ENCODE results near the gene TRABD2B.

Gene TRABD2B

DNA sequence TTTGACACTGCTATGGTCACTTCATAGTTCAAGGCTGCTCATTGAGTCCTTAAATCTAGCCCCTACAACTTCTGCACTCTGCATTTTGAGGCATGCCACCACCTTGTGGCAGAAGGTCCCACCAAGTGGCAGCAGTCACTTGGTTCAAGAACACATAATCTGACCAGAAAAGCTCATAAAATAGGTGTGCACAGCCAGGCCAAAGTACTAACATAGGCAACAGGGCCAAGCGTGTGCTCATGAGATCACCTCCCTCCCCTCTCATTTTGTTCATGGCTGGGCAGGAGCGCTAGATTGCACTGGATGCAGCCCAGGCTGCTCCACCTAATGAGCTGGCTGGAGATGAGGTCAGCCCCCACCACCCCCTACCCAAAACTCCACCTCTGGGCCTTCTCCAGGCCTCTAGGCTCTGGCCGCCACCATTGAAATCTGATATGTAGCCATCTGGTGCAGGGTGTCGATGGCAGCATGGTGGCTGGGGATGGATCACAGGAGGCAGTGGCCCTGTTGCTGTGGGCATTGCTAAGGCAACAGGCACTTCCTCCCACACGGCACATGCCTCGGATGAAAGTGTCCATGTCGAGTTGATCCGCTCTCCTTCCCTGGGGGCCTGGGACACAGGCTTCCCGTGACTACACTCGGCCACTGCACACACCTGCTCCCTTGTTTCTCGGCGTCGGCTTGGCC, 193.2 kb downstream of the TRABD2B start:
- no peak overlapping the region for H4K8ac ChIP-seq (ENCODE audit: low read length)
- no peak overlapping the region for H2BK12ac ChIP-seq (ENCODE audit: low read length in 2 of 2)
- H4K91ac ChIP-seq (ENCODE audit: low read length) = no peak overlapping the region
- H3K23ac ChIP-seq (ENCODE audit: low read length in 2 of 2) = no peak overlapping the region
- H3K9me3 ChIP-seq (ENCODE audit: control insufficient read depth, low read length) = no peaks in the 10 kb centered on the region
- H2AFZ ChIP-seq (ENCODE audit: low read depth, low read length) = no peak overlapping the region
- H3K4me2 ChIP-seq (ENCODE audit: low read length, poor library complexity, severe bottlenecking) = no peak overlapping the region
- no peak overlapping the region for H2BK5ac ChIP-seq (ENCODE audit: low read depth, low read length, poor library complexity, severe bottlenecking)
- 90% methylated on average over 13 of the region's 13 CpGs for WGBS
- no peaks in the 10 kb centered on the region for H3K27me3 ChIP-seq (ENCODE audit: control insufficient read depth in 1 of 2, insufficient read depth in 1 of 2, low read length in 2 of 2)
- DNase-seq = no peak
- H3K9ac ChIP-seq (ENCODE audit: low read length) = no peak overlapping the region
- peak overlapping the region in 1 of 2 experiments; percentile 80 for H3K14ac ChIP-seq (ENCODE audit: low read length in 2 of 2)
- H2BK120ac ChIP-seq (ENCODE audit: low read depth, low read length) = no peak overlapping the region
- no peak overlapping the region for H2BK15ac ChIP-seq (ENCODE audit: low read depth, poor library complexity, severe bottlenecking)
- no peak overlapping the region for H3K4me3 ChIP-seq (ENCODE audit: insufficient read depth in 1 of 2, low read depth in 1 of 2, low read length in 2 of 2)
- H3K18ac ChIP-seq (ENCODE audit: low read depth in 1 of 2, low read length in 2 of 2) = no peak overlapping the region
- H2AK5ac ChIP-seq (ENCODE audit: low read length, severe bottlenecking) = no peak overlapping the region
- H3K27ac ChIP-seq (ENCODE audit: low read length, poor library complexity, severe bottlenecking) = no peak overlapping the region
- H3K79me1 ChIP-seq (replicated peaks; ENCODE audit: low read length, poor library complexity, severe bottlenecking) = no peaks in the 10 kb centered on the region
- H3K4ac ChIP-seq (ENCODE audit: low read depth in 1 of 2, low read length in 2 of 2) = no peak overlapping the region
- no peaks in the 10 kb centered on the region for H3K36me3 ChIP-seq (ENCODE audit: control insufficient read depth in 1 of 2, insufficient read depth in 2 of 2, low read depth in 1 of 2, low read length in 2 of 2)
- no peaks in the 10 kb centered on the region for H3K4me1 ChIP-seq (ENCODE audit: control insufficient read depth, insufficient read depth, low read depth, low read length)

DNA sequence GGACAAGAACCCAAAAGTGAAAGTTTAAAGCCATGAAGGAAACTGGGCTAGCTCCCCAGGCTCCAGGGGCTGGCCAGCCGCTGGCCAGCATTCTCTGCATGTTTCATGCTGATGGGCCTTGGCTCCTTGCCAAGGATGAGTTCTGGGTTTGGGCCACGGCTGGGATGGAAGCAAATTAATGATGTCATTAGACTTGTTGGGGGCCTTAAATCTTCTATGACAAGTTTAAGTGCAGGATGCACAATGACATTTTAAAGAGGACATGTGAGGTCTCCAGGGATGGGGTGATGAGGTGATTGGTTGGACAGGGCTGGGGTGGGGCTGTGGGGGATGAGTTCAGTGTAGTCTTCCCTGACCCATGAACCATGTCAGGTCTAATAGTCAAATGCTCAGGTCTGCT, 199.6 kb downstream of the TRABD2B start:
- H3K36me3 ChIP-seq (ENCODE audit: control insufficient read depth in 1 of 2, insufficient read depth in 2 of 2, low read depth in 1 of 2, low read length in 2 of 2) = no peaks in the 10 kb centered on the region
- no peaks in the 10 kb centered on the region for H3K9me3 ChIP-seq (ENCODE audit: control insufficient read depth, low read length)
- 29% methylated on average over 2 of the region's 2 CpGs for WGBS
- H2BK12ac ChIP-seq (ENCODE audit: low read length in 2 of 2) = no peak overlapping the region
- no peak overlapping the region for H4K91ac ChIP-seq (ENCODE audit: low read length)
- no peak overlapping the region for H3K27ac ChIP-seq (ENCODE audit: low read length, poor library complexity, severe bottlenecking)
- no peak overlapping the region for H3K9ac ChIP-seq (ENCODE audit: low read length)
- no peaks in the 10 kb centered on the region for H3K27me3 ChIP-seq (ENCODE audit: control insufficient read depth in 1 of 2, insufficient read depth in 1 of 2, low read length in 2 of 2)
- no peak overlapping the region for H2BK5ac ChIP-seq (ENCODE audit: low read depth, low read length, poor library complexity, severe bottlenecking)
- no peaks in the 10 kb centered on the region for H3K79me1 ChIP-seq (replicated peaks; ENCODE audit: low read length, poor library complexity, severe bottlenecking)
- H2BK15ac ChIP-seq (ENCODE audit: low read depth, poor library complexity, severe bottlenecking) = no peak overlapping the region
- no peak for DNase-seq
- H3K4me2 ChIP-seq (ENCODE audit: low read length, poor library complexity, severe bottlenecking) = no peak overlapping the region
- H3K4me1 ChIP-seq (ENCODE audit: control insufficient read depth, insufficient read depth, low read depth, low read length) = no peaks in the 10 kb centered on the region
- no peak overlapping the region for H2AK5ac ChIP-seq (ENCODE audit: low read length, severe bottlenecking)
- no peak overlapping the region for H3K18ac ChIP-seq (ENCODE audit: low read depth in 1 of 2, low read length in 2 of 2)
- no peak overlapping the region for H2BK120ac ChIP-seq (ENCODE audit: low read depth, low read length)
- no peak overlapping the region for H3K14ac ChIP-seq (ENCODE audit: low read length in 2 of 2)
- no peak overlapping the region for H2AFZ ChIP-seq (ENCODE audit: low read depth, low read length)
- no peak overlapping the region for H4K8ac ChIP-seq (ENCODE audit: low read length)
- H3K23ac ChIP-seq (ENCODE audit: low read length in 2 of 2) = no peak overlapping the region
- no peak overlapping the region for H3K4me3 ChIP-seq (ENCODE audit: insufficient read depth in 1 of 2, low read depth in 1 of 2, low read length in 2 of 2)
- H3K4ac ChIP-seq (ENCODE audit: low read depth in 1 of 2, low read length in 2 of 2) = no peak overlapping the region

DNA sequence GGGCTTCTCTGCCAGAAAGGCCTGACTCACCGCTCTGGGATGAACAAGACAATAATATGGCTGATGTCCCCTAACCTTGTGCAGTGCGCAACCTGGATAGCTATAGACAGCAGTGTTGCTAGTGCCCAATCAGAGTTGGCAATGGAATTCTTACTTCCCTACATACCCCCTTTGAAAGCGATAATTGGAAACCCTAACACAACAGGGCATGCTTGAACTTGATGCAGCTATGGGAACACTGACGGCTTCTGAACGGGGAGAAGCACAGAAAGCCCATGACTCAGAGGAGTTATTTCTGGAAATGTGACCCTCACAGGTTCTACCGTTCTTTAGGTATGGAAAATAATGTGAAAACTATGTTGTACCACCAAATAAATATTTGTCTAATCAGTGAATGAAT, 200.6 kb downstream of the TRABD2B start:
- Histone ChIP-seq H2BK12ac (ENCODE audit: low read length in 2 of 2) (no peak overlapping the region), H3K23ac (ENCODE audit: low read length in 2 of 2) (no peak overlapping the region), H2BK15ac (ENCODE audit: low read depth, poor library complexity, severe bottlenecking) (no peak overlapping the region), H3K18ac (ENCODE audit: low read depth in 1 of 2, low read length in 2 of 2) (no peak overlapping the region), H3K14ac (ENCODE audit: low read length in 2 of 2) (no peak overlapping the region), H4K91ac (ENCODE audit: low read length) (no peak overlapping the region), H2BK5ac (ENCODE audit: low read depth, low read length, poor library complexity, severe bottlenecking) (no peak overlapping the region), H3K4me1 (ENCODE audit: control insufficient read depth, insufficient read depth, low read depth, low read length) (no peaks in the 10 kb centered on the region), H3K4ac (ENCODE audit: low read depth in 1 of 2, low read length in 2 of 2) (no peak overlapping the region), H2AK5ac (ENCODE audit: low read length, severe bottlenecking) (no peak overlapping the region), H4K8ac (ENCODE audit: low read length) (no peak overlapping the region), H2BK120ac (ENCODE audit: low read depth, low read length) (no peak overlapping the region), H3K4me3 (ENCODE audit: insufficient read depth in 1 of 2, low read depth in 1 of 2, low read length in 2 of 2) (no peak overlapping the region), H2AFZ (ENCODE audit: low read depth, low read length) (no peak overlapping the region), H3K79me1 (replicated peaks; ENCODE audit: low read length, poor library complexity, severe bottlenecking) (no peaks in the 10 kb centered on the region), H3K9me3 (ENCODE audit: control insufficient read depth, low read length) (no peaks in the 10 kb centered on the region), H3K36me3 (ENCODE audit: control insufficient read depth in 1 of 2, insufficient read depth in 2 of 2, low read depth in 1 of 2, low read length in 2 of 2) (no peaks in the 10 kb centered on the region), H3K4me2 (ENCODE audit: low read length, poor library complexity, severe bottlenecking) (no peak overlapping the region), H3K27me3 (ENCODE audit: control insufficient read depth in 1 of 2, insufficient read depth in 1 of 2, low read length in 2 of 2) (no peaks in the 10 kb centered on the region), H3K9ac (ENCODE audit: low read length) (no peak overlapping the region), H3K27ac (ENCODE audit: low read length, poor library complexity, severe bottlenecking) (no peak overlapping the region)
- no peak for DNase-seq
- 71% methylated on average over 6 of the region's 6 CpGs for WGBS

DNA sequence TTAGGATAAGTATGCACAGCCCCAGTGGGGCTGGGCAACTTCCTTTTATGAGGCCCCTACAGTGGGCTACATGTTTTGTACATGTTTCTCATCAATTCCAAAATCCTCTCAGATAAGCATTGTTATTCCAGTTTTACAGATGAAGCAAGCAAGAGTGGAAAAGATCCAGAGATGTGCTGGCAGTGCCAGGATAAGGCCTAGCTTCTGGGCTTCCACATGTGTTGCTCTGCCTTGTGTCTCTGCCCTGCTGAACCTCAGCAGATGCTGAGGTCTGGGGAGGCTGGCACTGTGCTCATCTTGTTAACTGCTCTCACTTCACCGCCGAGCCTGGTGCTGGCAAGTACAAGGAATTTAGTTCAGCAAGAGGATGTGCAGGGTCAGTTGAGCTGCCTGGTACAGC, 202.1 kb downstream of the TRABD2B start:
- WGBS = 92% methylated on average over 2 of the region's 2 CpGs

More for the DNA sequence above, 202.1 kb downstream of the TRABD2B start:
- H2BK15ac ChIP-seq (ENCODE audit: low read depth, poor library complexity, severe bottlenecking) = no peak overlapping the region
- no peak overlapping the region for H3K4me3 ChIP-seq (ENCODE audit: insufficient read depth in 1 of 2, low read depth in 1 of 2, low read length in 2 of 2)
- H3K79me1 ChIP-seq (replicated peaks; ENCODE audit: low read length, poor library complexity, severe bottlenecking) = no peaks in the 10 kb centered on the region
- no peak overlapping the region for H2BK120ac ChIP-seq (ENCODE audit: low read depth, low read length)
- no peak overlapping the region for H3K4me2 ChIP-seq (ENCODE audit: low read length, poor library complexity, severe bottlenecking)
- no peak overlapping the region for H4K8ac ChIP-seq (ENCODE audit: low read length)
- no peak overlapping the region for H3K23ac ChIP-seq (ENCODE audit: low read length in 2 of 2)
- no peak overlapping the region for H4K91ac ChIP-seq (ENCODE audit: low read length)
- no peak for DNase-seq
- no peak overlapping the region for H2BK12ac ChIP-seq (ENCODE audit: low read length in 2 of 2)
- H2BK5ac ChIP-seq (ENCODE audit: low read depth, low read length, poor library complexity, severe bottlenecking) = no peak overlapping the region
- H3K14ac ChIP-seq (ENCODE audit: low read length in 2 of 2) = no peak overlapping the region
- H3K4ac ChIP-seq (ENCODE audit: low read depth in 1 of 2, low read length in 2 of 2) = no peak overlapping the region
- no peaks in the 10 kb centered on the region for H3K27me3 ChIP-seq (ENCODE audit: control insufficient read depth in 1 of 2, insufficient read depth in 1 of 2, low read length in 2 of 2)
- H3K18ac ChIP-seq (ENCODE audit: low read depth in 1 of 2, low read length in 2 of 2) = no peak overlapping the region
- H3K9ac ChIP-seq (ENCODE audit: low read length) = no peak overlapping the region
- no peak overlapping the region for H2AK5ac ChIP-seq (ENCODE audit: low read length, severe bottlenecking)
- H3K27ac ChIP-seq (ENCODE audit: low read length, poor library complexity, severe bottlenecking) = no peak overlapping the region
- H3K4me1 ChIP-seq (ENCODE audit: control insufficient read depth, insufficient read depth, low read depth, low read length) = no peaks in the 10 kb centered on the region
- H3K9me3 ChIP-seq (ENCODE audit: control insufficient read depth, low read length) = no peaks in the 10 kb centered on the region
- H2AFZ ChIP-seq (ENCODE audit: low read depth, low read length) = no peak overlapping the region
- H3K36me3 ChIP-seq (ENCODE audit: control insufficient read depth in 1 of 2, insufficient read depth in 2 of 2, low read depth in 1 of 2, low read length in 2 of 2) = no peaks in the 10 kb centered on the region
